Left lobe of liver (tissue), 2 donors: ENCODE data around the gene PRPF31. TPM values are rescaled to one million over a fixed set of nuclear protein-coding genes. Genes with fewer than 3 reads are reported as not detected.
"Not testable (repeated sequence)": the region's sequence is repeated elsewhere in the genome, so short reads cannot be mapped to it uniquely, and the experiment has no call there.

Experiments used
- ATAC-seq: fragments of 200-7000 bp; cut with Tn5 transposase; one replicate; pipeline ENCODE4 v1.9.1; 2020; ENCODE audit warnings: mild to moderate bottlenecking, moderate library complexity
- DNase-seq: peaks from one replicate; pipeline ENCODE4 v3.0.0-alpha.2; 2020; ENCODE audit warnings: low spot score
- total RNA-seq: library from RNA; stranded (reverse); gene quantifications from one replicate; pipeline ENCODE4 v1.2.1, GENCODE V29; 2021
- donor health status: DM: no; HTN: no; CAD: no; lungs with moderate emphysema.
- donor health status: DM: no; HTN: yes; CAD: no.

Gene PRPF31
- total RNA-seq, 1 donor from 2014 or later: 23.2 TPM

DNA sequence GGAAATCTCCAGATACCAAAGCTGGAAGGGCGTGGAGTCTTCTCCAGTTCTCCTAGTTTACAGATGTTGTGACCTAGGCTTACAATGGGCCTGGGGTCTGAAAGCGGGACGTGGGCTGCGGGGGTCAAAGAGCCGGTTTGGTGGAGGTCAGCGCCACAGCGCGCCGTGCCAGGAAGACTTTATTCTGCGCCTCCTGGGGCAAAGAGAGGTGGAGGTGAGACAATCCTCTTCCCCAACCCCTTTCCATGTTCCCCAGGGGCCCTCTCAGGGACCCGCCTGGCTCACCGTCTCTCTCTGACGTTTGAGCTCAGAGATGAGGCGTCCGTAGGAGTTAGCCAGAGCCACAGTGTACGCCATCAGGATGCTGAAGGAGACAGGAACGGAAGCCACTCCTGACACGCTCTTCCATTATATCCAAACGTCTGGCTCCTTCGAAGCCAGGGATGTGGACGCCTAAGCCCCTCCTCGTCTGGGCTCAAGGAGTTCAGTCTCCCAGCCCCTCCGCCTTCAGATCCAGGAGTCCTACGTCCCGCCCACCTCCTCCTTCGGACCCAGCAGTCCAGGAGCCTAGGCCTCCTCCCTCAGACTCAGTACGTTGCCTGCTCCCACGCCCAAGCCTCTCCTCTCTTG is 44.7 kb downstream of the PRPF31 start:
- DNase-seq (no peak), ATAC-seq (no peak)

DNA sequence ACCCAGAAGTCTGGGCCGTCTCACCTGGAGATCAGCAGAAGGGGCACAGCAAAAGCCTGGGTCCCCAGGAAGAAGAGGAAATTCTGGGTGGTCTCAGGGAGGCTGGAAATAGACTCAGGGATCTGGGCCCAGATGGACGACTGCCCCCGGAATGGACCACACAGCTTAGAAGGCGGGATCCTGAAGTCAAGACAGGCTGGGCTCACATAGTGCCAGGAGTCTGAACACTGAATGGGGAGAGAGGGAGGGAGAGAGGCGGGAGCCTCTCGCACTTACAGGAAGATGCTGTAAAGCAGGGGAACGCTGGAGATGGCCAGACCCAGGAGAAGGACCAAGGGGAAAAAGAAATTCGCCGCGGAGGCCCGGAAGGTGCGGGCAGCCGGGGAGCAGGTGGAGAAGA is 45.3 kb downstream of the PRPF31 start:
- ATAC-seq: no peak
- no peak for DNase-seq

DNA sequence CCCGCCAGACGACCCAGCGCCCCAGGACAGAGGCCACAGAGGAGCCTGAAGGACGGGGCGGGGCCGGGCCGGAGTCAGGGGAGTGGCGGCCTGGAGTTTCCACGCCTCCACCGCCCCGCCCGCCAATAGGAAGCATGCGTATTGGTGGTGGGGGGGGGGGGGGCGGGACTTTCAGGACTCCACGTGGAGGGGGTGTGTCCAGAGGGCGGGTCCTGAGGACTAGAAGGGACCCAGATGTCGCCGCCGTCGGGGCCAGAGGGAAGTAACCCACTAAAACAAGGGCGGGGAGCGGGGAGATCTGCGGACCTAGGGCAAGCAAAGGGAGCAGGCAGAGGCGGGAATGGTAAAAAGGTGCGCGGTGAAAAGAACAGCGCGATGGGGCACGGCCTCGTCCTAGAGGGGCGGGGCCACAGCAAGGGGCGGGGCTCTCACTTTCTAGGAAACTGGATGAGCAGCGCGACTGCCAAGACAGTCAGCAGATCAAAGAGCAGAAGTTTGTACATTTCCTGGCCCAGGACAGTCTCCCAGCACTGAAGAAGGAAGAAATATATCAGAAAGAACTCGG is 46.8 kb downstream of the PRPF31 start:
- DNase-seq (peak; percentile 86), ATAC-seq (peak; percentile 68)

DNA sequence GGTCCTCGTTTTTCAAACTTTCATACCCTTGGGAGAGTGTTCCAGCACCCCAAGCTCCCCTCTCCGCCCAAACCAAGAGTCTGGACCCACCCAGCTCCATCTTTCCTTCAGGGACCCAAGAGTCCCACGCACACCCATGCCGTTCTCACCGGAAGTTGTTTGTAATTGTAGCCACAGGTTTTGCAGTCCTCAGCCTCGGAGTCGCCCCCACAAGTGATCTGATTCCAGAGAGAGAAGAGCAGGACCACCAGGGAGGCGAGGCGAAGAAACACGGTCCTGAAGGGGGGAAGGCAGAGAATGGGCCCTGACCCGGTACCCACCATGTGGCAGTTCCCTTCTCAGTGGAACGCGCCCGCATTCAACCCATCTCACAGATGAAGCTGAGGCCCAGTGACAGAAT is 47.3 kb downstream of the PRPF31 start:
- no peak for ATAC-seq
- DNase-seq: peak; percentile 45

DNA sequence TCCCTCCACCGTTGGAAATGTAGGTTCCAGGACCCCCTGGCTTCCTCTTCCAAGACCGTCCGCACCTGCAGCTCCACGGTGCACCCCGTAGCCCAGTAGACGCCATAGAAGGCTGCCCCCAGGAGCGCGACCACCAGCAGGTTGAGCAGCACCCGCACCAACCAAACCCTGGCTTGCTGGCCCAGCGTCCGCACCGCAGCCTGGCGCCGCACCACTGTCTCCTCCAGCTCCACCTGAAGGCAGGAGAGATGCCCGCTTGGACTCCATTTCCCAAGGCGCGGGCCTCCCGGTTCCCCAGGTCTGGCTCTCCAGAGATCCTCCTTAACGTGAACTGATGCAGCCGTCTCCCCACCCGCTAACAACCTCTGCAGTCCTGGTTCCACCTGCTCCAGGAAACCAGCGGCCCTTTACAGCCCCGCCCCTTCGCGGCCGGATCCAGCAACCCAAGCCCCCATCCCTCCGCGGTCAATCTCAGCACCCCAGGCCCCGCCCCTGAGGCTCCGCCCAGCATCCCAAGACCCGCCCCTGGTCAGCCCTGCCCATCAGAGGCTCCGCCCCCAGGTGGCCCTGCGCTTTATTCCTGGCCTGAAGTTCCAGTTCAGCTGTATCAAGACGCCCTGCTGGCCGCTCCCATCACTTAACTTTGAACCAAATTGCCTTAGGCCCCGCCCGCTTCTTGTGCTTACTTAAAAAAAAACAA is 49.0 kb downstream of the PRPF31 start:
- DNase-seq (peak; percentile 55), ATAC-seq (no peak)

DNA sequence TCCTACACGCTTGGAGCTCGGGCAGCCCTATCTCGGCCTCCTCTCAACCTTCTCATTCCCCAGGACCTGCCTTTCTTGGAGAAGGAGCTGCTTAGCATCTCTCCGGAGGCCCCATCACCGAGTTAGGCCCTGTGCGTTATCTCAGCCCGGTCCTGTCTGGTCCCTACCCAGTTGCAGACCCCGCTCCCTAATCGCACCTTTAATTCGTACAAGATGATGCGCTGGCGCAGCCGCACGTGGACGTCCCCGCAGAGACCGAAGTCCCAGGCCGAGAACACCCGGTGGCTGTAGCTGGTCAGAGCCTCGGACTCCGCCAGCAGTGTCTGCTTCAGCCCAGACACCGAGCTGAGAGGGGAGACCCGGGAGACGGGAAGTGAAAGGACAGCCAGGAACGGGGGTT is 49.7 kb downstream of the PRPF31 start:
- DNase-seq (peak; percentile 45), ATAC-seq (no peak)

DNA sequence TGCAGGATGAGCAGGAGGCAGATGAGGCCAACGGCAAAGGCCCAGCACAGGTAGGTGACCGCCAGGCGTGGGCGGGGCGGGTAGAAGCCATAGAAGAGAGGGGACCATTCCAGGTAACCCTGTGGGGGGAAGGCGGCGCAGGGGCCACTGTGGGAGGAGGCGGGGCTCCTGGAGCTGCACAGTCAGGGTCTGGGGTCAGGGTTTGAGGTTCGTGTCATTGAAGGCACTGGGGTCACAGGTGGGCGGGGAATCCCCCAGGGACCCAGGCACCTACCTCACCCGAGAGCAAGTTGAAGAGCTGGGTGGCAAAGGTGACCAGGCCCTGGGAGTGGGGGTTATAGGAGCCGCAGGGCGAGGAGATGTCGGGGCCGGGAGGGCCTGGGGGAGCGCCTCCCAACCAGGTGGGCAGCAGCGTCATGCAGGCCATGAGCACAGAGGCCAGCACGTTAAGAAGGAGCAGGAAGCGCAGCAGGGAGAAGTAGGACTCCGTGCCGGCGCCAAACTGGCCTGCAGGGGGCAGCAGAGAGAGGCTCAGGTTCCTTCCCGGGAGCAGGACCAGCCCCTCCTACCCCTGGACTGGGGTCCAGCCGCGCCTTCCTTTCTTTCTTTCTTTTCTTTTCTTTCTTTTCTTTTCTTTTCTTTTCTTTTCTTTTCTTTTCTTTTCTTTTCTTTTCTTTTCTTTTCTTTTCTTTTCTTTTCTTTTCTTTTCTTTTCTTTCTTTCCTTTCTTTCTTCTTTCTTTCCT is 52.8 kb downstream of the PRPF31 start:
- ATAC-seq (peak; percentile 97), DNase-seq (peak; percentile 88)

DNA sequence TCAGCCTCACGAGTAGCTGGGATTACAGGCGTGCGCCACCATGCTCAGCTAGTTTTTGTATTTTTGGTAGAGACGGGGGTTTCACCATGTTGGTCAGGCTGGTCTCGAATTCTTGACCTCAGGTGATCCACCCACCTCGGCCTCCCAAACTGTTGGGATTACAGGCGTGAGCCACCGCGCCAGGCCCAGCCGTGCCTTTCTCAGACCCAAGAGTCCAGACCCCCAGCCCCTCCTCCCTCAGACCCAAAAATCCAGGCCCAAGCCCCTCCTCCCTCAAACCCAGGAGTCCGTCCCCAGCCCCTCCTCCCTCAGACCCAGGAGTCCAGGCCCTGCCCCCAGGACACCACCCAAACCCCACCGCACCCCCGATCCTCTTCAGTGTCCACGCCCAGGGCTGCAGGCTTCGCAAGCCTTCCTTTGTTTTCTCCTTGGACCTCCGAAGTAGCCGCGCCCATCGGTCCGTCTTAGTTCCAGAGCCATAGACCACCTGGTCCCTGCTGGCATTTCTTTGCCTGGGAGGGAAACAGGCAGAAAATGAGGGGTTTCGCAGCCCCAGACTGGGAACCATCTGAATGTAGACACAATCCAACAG is 53.7 kb downstream of the PRPF31 start:
- no peak for ATAC-seq
- no peak for DNase-seq

DNA sequence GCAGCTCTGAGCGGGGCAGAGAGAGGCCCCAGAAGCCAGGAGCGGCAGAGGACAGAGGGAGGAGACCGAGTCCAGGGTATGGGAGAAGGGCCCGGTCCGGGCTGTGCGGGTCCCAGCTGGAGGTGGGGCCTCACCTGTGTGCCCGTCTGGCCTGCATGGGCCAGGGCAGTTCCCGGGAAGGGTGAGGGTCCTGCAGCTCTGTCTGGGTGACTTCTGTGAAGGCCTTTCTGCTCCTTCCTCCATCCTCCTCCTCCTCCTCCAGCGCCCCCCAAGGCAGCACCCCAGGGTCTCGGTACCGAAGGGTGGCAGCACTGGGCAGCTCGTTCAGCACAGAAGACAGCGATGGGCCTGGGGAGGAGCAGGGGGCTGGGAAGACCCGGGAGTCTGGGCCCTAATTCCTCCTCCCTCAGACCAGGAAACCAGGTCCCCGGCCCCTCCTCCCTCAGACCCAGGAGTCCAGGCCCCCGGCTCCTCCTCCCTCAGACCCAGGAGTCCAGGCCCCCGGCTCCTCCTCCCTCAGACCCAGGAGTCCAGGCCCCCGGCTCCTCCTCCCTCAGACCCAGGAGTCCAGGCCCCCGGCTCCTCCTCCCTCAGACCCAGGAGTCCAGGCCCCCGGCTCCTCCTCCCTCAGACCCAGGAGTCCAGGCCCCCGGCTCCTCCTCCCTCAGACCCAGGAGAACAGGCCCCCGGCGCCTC is 56.3 kb downstream of the PRPF31 start:
- not testable (repeated sequence) for DNase-seq, ATAC-seq

DNA sequence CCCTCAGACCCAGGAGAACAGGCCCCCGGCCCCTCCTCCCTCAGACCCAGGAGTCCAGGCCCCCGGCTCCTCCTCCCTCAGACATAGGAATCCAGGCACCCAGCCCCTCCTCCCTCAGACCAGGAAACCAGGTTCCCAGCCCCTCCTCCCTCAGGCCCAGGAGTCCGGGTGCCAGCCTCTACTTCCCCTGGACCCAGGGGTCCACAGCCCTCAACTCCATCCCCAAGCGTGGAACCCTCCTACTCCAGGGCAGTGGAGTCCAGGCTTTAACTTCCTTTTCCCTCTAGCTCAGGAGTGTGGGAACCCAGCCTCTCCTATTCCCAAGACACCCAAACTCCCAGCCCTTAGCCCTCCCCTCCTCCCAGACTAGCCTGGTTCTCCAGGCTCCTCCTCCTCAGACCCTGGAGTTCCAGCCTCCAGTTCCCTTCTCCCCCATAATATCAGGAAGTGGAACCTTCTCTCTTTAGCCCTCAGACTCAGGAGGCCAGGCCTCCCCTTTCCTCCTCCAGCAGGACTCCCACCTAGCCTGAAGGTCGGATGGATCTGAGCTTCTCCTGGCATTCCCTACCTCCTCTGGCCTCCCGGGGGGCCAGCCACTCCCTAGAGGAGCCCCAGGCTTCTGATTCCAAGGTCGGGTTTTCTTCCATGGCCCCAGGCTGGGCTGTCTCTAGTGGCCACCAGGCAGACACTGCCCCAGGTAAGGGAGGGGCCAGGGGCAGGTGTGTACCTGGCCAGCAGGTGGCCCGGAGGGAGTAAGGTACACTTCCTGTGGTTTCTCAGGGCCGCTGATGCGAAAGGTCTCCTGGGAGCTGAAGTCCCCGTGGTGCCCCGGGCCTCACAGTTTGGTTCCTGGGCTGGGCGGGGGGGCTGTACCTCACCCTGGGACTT is 57.2 kb downstream of the PRPF31 start, which contains the start of gene TMC4:
Gene TMC4, minus strand, starts transcription at position 690 of the 888 bp plus-strand sequence. Its CDS starts 43 bp downstream, at position 647.
- peak; percentile 49 for ATAC-seq
- peak; percentile 48 for DNase-seq

DNA sequence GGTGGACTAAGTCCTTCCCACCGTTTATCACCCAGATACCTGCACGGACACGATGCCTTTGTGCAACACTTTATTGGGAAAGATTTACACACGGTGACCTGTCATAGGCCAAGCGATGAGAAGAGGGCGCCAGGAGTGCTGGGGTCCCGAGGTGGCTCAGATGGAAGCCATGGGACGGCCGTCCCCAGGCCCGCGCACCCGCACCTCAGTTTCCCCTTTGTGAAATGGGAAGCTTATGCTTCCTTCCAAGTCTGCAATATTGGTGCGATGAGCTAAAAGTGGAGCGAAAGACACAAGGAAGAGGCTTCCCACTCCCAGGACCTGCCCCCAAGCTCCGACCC is 57.8 kb downstream of the PRPF31 start:
- DNase-seq (no peak), ATAC-seq (no peak)

DNA sequence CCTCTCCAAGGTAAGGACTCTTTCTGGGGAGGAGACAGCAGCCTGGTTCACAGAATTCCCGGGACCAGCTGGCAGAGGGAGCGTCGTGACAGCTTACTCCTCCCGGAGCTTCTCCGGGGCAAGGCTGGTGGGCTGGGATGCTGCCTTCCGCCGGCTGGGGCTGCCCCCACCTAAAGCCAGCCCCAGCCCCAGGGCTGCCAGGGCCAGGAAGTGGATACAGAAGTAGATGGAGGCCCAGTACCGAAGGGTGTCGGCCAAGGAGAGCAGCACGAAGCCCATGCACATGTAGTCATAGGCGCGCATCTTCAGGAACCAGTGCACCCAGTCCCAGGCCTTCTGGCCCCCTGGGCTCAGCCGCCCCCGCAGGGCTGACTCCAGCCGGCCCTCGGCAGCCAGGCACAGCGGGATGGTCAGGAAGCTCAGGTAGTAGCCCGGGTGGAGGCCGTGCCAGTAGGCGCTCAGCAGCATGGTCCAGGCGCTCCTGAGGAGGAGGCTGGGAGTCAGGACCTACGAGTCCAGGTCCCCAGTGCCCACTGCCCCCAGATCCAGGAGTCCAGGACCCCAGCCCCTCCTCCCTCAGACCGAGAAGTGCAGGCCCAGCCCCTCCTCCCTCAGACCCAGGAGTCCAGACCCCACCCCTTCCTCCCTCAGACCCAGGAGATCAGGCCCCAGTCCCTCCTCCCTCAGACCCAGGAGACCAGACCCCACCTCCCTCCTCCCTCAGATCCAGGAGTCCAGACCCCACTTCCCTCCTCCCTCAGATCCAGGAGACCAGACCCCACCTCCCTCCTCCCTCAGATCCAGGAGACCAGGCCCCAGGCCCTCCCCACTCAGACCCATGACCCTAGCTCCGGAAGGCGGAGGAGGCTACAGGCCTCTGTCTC is 58.6 kb downstream of the PRPF31 start:
- DNase-seq: no peak
- no peak for ATAC-seq

DNA sequence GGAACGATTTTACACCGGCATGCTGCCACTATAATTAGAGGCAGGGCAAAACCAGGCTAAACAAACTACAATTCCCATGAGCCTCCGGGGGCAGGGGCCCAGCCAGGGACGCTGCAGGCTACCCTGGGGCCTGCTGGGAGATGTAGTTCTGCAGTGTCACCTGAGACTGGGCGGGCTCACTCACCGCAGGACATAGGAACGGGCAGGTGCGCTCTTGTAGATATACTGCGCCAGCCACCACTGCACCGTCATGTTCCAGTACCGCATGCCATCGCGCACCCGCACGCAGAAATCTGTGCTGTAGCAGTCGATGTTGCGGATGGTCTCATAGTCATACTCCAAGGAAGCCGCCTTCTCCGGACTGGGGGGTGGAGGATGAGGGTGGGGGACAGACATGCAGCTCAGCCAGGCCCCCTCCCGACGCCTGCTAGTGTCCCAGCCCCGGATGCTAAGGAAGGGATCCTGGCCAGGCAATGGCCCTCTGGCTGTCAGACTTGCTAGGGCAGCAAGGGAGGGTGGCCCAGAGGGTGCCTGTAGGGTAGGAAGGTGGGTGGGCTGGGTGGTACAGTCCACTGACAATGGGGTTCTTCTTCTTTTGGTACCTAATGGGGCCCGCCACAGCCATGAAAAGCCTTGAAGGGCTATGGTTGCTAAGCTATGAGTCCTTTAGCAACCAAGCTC is 63.2 kb downstream of the PRPF31 start:
- ATAC-seq (peak; percentile 95), DNase-seq (no peak)

DNA sequence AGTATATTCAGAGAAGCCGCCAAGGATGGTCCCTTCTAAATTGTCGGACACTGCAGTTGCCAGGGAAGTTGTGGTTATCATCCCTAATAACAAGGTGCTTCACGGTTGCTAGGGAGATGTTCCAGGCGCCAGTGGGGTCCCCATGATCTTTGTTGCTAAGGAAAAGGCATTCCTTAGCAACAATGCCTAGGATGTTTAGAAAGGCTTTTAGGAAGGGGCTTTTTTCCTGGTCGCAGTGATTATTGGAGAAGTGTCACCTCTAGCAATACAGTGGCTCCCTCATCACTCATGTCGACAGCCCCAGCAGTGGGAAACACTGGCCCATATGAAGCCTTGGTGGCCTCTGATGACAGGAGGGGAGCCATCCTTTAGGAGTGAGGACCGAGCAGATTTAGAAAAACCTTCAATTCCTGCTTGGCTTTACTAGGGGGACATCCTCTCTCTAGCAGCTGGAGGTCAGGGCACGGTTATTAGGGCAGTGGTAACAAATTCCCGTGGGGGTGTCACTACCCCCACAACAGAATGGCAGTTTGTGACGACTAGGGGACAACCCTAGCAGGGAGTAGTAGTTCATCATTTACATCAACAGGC is 63.8 kb downstream of the PRPF31 start:
- DNase-seq (no peak), ATAC-seq (no peak)

DNA sequence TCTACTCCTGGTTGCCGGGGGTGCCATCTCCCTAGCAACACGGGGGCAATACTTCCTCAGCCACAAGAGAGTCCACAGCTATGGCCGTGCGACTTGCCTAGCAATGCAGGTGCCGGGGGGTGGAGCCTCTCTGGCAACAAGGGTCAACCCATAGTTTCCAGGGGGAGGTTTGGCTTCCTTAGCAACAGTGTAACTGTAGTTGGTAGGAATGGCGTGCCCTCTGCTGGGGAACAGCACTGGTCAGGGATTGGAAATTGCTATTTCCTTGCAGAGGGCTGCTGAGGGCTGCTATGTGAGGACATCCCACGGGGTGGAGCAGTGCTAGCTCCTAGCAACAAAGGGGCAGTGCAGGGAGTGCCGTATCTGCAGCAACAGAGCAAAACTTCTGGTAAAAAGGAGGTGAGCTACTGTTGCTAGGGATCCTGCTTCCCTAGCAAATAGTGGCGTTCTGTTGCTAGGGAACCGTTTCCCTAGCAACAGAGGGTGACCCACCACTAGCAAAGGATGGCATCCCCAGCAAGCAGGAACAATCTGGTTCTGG is 64.4 kb downstream of the PRPF31 start:
- DNase-seq: no peak
- ATAC-seq: no peak

DNA sequence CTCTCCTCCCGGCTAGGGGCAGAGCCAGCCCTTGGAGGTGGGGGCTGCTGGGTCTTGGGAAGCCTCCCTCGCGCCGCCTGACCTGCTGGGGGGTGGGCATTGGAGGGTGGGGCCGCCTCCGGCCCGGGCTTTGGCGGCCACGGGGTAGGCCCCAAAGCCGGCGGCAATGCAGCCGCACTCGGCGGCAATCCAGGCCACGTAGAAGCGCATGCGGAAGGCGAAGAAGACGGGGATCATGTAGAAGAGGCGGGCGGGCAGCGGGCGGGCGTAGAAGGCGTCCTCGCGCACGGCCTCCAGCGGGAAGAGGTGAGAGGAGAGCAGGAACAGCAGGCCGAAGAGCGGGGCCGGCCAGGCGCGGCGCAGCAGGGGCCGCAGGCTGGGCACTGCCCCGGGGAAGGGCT is 65.1 kb downstream of the PRPF31 start:
- ATAC-seq: no peak

More for the DNA sequence above, 65.1 kb downstream of the PRPF31 start:
- DNase-seq: no peak
